A204.1 (cell line): ENCODE results near the gene HOXA5.

Experiments used
- FAIRE-seq: peaks from 2 replicates; lab custom pipeline; 2012; peaks lifted over from hg19 to GRCh38; lab: Jason Lieb, UNC

The HOXA5 gene

GRCh38 chr7:27182285-27182841, 38.9 kb upstream of the HOXA5 start:
- FAIRE-seq = no peak

DNA sequence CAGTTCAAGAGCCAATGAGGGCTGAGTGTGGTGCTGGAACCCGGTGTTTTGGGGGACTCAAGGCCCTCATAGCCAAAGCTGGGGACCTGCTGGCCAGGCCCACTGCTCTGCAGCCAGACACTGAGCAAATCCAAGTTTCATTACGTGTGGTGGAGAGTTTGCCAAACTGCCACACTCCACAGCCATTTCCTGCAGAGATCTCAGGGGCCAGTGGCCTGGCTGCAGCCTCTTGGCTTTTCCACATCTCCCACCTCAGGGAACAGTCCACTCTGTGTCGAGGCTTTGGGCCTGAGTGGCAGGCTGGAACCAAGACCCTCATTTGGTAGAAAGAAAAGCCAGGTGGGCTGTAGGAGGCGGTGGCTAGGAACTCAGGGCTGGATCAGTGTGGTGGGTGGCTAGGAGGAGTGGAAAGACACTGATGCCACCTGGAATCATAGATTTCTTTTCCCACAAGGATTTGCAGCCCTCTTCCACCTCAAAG, 38.4 kb upstream of the HOXA5 start:
- no peak for FAIRE-seq

DNA sequence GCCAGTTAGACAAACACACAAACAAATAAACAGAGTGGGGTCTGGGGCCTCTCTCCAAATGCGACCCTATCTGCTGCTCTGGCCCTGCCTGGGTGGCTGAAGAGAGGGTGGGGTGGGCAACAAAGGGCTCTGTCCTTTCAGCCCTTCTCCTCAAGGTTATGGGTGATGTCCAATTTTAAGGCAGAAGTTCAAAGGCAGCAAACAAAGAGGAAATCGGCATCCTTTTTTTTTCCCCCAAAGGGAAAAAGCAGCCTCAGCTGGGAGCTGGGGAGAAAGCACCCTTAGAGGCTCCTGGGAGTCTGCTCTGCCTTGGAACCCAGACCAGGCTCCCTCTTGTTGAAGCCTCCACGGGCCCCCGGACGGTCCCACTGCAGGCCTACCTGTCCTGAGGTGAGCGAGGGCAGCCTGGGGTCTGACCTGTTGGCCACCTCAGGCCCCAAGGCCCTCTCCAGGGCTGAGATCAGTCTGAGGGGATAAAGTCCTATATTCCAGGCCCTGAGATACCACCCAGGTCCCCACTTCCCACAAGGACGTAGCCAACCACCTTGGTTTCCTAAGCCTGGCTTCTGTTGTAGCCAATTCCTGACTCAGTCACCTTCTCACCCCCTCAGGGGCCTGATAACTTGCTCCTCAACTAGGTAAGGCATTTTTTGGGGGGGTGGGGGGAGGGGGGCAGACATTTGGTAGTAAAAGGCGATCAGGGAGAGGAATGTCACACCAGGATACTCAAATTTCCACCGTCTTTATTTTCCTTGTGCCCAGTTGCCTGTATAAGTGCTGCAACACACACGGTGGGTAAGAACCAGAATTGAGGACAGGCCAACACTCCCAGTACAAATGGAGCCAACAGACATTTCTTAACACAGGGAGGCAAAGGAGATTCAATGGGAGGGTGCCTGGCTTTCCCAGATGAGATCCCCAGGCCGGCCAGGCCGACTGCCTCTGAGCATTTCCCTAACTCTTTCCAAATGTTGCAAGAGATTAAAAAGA, 37.2 kb upstream of the HOXA5 start:
- no peak for FAIRE-seq

GRCh38 chr7:27179503-27180430, 36.3 kb upstream of the HOXA5 start:
- no peak for FAIRE-seq

- FAIRE-seq = no peak
Observed at GRCh38 chr7:27179030-27179429, 35.5 kb upstream of the HOXA5 start.

- no peak for FAIRE-seq
Observed at GRCh38 chr7:27178366-27178765, 34.9 kb upstream of the HOXA5 start.

DNA sequence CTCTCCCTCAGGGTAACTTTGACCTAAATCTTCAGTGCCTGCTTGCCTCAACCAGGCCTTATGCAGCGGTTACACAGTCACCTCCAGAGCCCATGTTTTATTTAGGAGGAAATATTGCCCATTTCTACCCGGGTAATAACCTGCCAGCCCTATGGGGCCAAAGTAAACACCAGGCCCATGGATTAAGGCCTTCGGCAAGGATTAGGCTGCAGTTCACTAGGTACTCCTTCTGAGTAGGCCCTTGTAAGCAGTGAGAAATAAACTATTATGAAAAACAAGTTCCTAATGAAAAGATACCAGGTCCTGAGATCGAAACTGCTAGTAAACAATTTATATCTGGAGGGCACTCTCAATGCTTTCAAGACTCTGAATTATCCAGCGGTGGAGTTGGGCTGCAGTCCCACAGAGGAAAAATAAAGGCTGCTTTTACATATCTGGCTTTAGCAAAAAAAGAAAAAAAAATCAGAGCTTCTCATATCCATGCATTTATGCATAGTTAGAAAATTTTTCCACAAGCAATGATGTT, 34.4 kb upstream of the HOXA5 start:
- FAIRE-seq = no peak

DNA sequence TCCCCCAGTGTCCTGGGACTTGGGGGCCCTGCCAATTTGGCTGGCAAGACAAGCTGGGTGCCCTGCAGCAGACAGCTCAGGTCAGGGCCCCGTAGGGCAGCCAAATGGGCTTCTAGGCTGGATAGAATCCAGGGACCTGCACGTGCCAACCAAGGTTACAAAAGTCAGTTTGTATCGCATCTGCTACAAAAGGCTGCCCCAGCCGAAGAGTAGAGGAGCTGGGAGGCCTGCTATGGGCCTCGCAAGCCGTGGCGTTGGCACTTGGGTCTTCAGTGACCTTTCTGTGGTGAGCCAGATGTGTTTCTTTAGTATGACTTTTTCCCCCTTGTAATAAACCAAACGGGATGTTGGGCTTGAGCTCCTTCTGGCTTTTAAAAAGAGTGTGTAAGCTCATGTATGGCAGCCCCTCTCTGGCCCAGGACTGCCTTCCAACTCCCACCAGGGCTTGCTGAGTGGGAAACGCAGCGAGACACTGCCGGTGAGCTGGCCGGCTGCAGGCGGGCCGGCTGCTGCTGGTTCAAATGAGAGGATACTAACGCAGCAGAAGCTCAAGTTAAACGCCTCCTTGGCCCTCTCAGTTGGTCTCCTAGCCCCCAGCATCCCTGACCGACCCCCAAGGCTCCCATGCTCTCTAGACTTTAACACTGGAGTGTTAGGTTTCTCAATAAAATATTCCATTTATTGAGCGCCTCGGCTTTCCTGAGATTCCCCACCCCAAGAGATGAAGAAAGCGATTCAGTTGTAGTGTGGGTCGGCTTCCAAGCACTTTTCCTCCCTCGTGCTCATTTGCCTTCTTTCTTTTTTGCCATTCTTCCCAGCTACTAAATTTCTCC, 33.7 kb upstream of the HOXA5 start:
- no peak for FAIRE-seq

GRCh38 chr7:27176524-27176845, 33.0 kb upstream of the HOXA5 start:
- no peak for FAIRE-seq

GRCh38 chr7:27175626-27176523, 32.4 kb upstream of the HOXA5 start:
- FAIRE-seq = no peak

GRCh38 chr7:27174874-27175625, 31.6 kb upstream of the HOXA5 start:
- no peak for FAIRE-seq

- FAIRE-seq = no peak
Observed at GRCh38 chr7:27173956-27174873, 30.7 kb upstream of the HOXA5 start, which contains the start of gene HOXA10. Gene HOXA10 (minus strand): TSS chr7:27174320. CDS start chr7:27174306, 14 bp downstream.

GRCh38 chr7:27173511-27173955, 30.1 kb upstream of the HOXA5 start:
- no peak for FAIRE-seq

DNA sequence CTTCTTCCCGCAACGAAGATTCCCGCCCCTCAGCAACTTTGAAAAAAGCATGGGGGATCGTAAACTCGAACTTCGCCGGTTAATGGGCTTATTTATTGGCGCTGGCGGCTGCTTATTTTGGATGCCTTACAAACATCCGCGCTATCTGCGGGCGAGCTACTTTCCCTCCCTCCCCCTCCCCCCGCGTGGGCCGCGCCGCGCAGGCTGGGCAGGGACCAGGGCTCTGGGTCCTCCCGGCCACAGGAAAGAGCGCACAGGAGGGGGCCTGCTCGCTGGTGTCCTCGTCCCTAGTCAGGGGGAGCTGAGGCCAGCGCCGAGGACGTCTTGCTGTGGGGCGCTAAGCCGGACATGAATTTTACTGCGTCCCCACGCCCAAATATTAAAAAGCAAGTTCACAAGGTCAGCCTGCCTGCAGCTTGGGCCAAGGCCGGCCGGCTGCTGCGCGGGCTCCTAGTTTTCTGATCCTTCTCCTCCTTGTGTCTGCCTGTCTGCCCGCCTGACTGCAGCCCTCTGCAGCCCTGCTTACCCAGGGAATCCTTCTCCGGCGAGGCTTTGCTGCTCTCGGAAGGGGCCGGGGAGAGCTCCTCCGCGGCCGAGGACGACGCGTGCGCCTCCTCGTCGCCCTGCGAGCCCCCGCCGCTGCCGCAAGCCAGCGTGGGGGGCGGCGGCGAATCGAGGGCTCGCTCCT, 29.5 kb upstream of the HOXA5 start:
- no peak for FAIRE-seq

- FAIRE-seq = no peak
Observed at GRCh38 chr7:27172315-27172774, 28.9 kb upstream of the HOXA5 start.

DNA sequence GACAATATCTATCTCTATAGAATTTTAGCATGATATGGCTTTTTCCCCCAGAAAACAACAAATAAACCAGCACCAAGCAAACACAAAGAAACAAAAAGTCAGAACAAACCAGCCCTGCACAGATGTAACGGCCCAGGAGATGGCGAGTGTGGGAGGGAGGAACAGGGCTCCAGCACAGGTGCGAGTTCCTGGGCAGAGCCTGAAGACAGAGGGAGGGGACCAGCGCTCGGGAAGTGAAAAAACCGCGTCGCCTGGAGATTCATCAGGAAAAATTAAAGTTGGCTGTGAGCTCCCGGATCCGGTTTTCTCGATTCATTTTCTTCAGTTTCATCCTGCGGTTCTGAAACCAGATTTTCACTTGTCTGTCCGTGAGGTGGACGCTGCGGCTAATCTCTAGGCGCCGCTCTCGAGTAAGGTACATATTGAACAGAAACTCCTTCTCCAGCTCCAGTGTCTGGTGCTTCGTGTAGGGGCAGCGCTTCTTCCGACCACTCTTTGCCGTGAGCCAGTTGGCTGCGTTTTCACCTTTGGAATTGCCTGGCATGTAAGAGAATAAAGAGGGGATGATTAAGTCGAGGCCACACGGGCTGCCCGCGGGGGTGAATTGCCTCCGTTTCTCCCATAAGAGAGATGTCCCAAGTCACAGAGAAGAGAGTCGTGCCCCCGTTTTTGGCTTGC, 28.3 kb upstream of the HOXA5 start:
- no peak for FAIRE-seq

DNA sequence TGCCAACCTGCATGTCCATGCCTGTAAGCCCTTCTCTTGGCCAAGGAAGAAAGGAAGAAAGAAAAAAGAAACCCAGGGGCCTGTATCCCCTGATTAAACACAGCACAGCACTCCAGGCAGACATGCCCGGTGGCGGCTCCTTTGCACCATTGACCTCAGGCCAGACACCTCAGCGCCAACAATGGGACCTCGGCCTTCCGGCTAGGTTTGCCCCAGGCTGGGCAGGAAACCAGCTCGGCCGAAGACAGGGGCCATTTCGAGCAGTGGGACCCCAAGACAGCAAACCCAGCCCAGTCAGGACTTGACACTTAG, 27.8 kb upstream of the HOXA5 start:
- no peak for FAIRE-seq
